H1 (cell line): Measurements from ENCODE around the gene UBD. TPM values are rescaled to one million over a fixed set of nuclear protein-coding genes. Genes with fewer than 3 reads are reported as not detected.
A peak's percentile ranks its signal among the peaks of the same experiment; 100 is the strongest.

ENCODE experiments used
- CTCF ChIA-PET: fragments of 300-600 bp; sonication (Branson Sonifier 250); formaldehyde crosslinking; loops from one replicate; lab custom pipeline; 2021; ENCODE audit not compliant: partially characterized antibody; lab: Charles Lee
- POLR2A ChIA-PET: fragments of 300-600 bp; sonication (Branson Sonifier 250); formaldehyde crosslinking; loops from one replicate; lab custom pipeline; 2021; ENCODE audit warnings: inconsistent platforms; ENCODE audit not compliant: partially characterized antibody; lab: Charles Lee
- DNase-seq, 2 experiments: peaks; one replicate each; pipeline versions ENCODE4 v3.0.0 to v3.0.0-alpha.2; 2010 to 2022; ENCODE audit warnings: low spot score in 2 of 2, low read depth in 1 of 2, mixed read lengths in 1 of 2
- FAIRE-seq: peaks from 2 replicates; lab custom pipeline; 2011; peaks lifted over from hg19 to GRCh38; lab: Jason Lieb, UNC
- H2AFZ ChIP-seq: 2 replicates; pipeline ENCODE4 v1.8.1; 2012; ENCODE audit warnings: low read length, inconsistent platforms
- H2AK5ac ChIP-seq: 2 replicates; pipeline ENCODE4 v1.6.1; 2013; ENCODE audit warnings: low read depth, low read length
- H2BK120ac ChIP-seq: replicated peaks from 2 replicates; pipeline ENCODE3; 2013; ENCODE audit warnings: low read depth, low read length, inconsistent platforms
- H2BK12ac ChIP-seq: 2 replicates; pipeline ENCODE4 v1.6.1; 2013; ENCODE audit warnings: low read depth, low read length
- H2BK15ac ChIP-seq: 2 replicates; pipeline ENCODE4 v1.6.1; 2013; ENCODE audit warnings: low read length
- H2BK20ac ChIP-seq: 2 replicates; pipeline ENCODE4 v1.6.1; 2013; ENCODE audit warnings: low read length
- H2BK5ac ChIP-seq: 2 replicates; pipeline ENCODE4 v1.6.1; 2013; ENCODE audit warnings: low read depth, low read length
- H3K14ac ChIP-seq: 2 replicates; pipeline ENCODE4 v1.6.1; 2013; ENCODE audit warnings: inconsistent platforms; ENCODE audit not compliant: insufficient read length
- H3K18ac ChIP-seq: 2 replicates; pipeline ENCODE4 v1.6.1; 2013; ENCODE audit warnings: low read length; ENCODE audit errors: extremely low read depth
- H3K23ac ChIP-seq: 2 replicates; pipeline ENCODE4 v1.6.1; 2013; ENCODE audit warnings: inconsistent platforms; ENCODE audit not compliant: insufficient read length
- H3K23me2 ChIP-seq: 2 replicates; pipeline ENCODE4 v1.6.1; 2013; ENCODE audit warnings: low read depth, low read length
- H3K27ac ChIP-seq: 2 replicates; pipeline ENCODE4 v1.6.1; 2011; ENCODE audit warnings: low read depth, low read length, inconsistent platforms
- H3K27me3 ChIP-seq, 4 experiments: replicated peaks in 1 of 4; 1 replicate in 1 of 4; 2 replicates in 3 of 4; pipeline versions ENCODE4 v1.6.1 to v1.8.1; 2011 to 2013; ENCODE audit warnings: low read length in 3 of 4, mild to moderate bottlenecking in 3 of 4, inconsistent platforms in 2 of 4, mixed read lengths in 2 of 4, moderate library complexity in 1 of 4; ENCODE audit not compliant: control insufficient read depth in 3 of 4, insufficient read depth in 3 of 4; ENCODE audit errors: extremely low read depth in 1 of 4
- H3K36me3 ChIP-seq, 4 experiments: 2 replicates each; pipeline versions ENCODE4 v1.6.1 to v1.8.1; 2011 to 2013; ENCODE audit warnings: mild to moderate bottlenecking in 4 of 4, low read length in 3 of 4, moderate library complexity in 2 of 4, control low read depth in 1 of 4, inconsistent platforms in 1 of 4; ENCODE audit not compliant: insufficient read depth in 4 of 4, control insufficient read depth in 2 of 4
- H3K4ac ChIP-seq: replicated peaks from 2 replicates; pipeline ENCODE3; 2013; ENCODE audit warnings: low read length, low read depth, mixed read lengths, inconsistent platforms; ENCODE audit not compliant: insufficient read length
- H3K4me1 ChIP-seq, 4 experiments: replicated peaks in 1 of 4; 1 replicate in 1 of 4; 2 replicates in 3 of 4; pipeline versions ENCODE4 v1.6.1 to v1.8.1; 2011 to 2013; ENCODE audit warnings: low read length in 3 of 4, inconsistent platforms in 2 of 4, mixed read lengths in 1 of 4; ENCODE audit not compliant: insufficient read depth in 4 of 4, control insufficient read depth in 3 of 4
- H3K4me2 ChIP-seq, 2 experiments: 2 replicates each; pipeline versions ENCODE4 v1.6.1 to v1.8.1; 2011 to 2013; ENCODE audit warnings: low read depth in 2 of 2, low read length in 2 of 2, control low read depth in 1 of 2, inconsistent platforms in 1 of 2, mild to moderate bottlenecking in 1 of 2; ENCODE audit not compliant: insufficient read depth in 1 of 2
- H3K4me3 ChIP-seq, 4 experiments: fragments of 200-600, 300-600 bp in 1 of 4; sonication (generic), shearing (Covaris generic), sonication (Bioruptor Twin) in 1 of 4; 2 replicates each; pipeline versions ENCODE4 v1.5.1 to v1.8.1; 2011 to 2016; ENCODE audit warnings: low read length in 4 of 4, low read depth in 3 of 4, control low read depth in 2 of 4, inconsistent platforms in 2 of 4, mild to moderate bottlenecking in 2 of 4, mixed read lengths in 1 of 4, moderate library complexity in 1 of 4; ENCODE audit not compliant: insufficient read depth in 2 of 4; ENCODE audit errors: extremely low read depth in 1 of 4
- H3K56ac ChIP-seq: replicated peaks from 2 replicates; pipeline ENCODE3; 2013; ENCODE audit warnings: low read depth, mild to moderate bottlenecking, mixed read lengths, low read length, inconsistent platforms; ENCODE audit not compliant: insufficient read length
- H3K79me1 ChIP-seq: 2 replicates; pipeline ENCODE4 v1.6.1; 2013; ENCODE audit warnings: low read depth, low read length, control low read depth
- H3K79me2 ChIP-seq, 2 experiments: 2 replicates each; pipeline versions ENCODE4 v1.6.1 to v1.8.1; 2012 to 2013; ENCODE audit warnings: low read length in 2 of 2, mild to moderate bottlenecking in 2 of 2, inconsistent platforms in 1 of 2; ENCODE audit not compliant: insufficient read depth in 2 of 2, control insufficient read depth in 1 of 2
- H3K9ac ChIP-seq, 4 experiments: replicated peaks in 1 of 4; 1 replicate in 1 of 4; 2 replicates in 3 of 4; pipeline versions ENCODE4 v1.6.1 to v1.8.1; 2011 to 2013; ENCODE audit warnings: low read depth in 3 of 4, low read length in 3 of 4, control low read depth in 2 of 4, mild to moderate bottlenecking in 2 of 4, moderate library complexity in 2 of 4, inconsistent platforms in 1 of 4; ENCODE audit errors: extremely low read depth in 1 of 4
- H3K9me3 ChIP-seq, 2 experiments: 2 replicates each; pipeline versions ENCODE4 v1.6.1 to v1.8.1; 2012 to 2013; ENCODE audit warnings: mild to moderate bottlenecking in 2 of 2, moderate library complexity in 2 of 2, control low read depth in 1 of 2, inconsistent platforms in 1 of 2, low read depth in 1 of 2, low read length in 1 of 2, mixed read lengths in 1 of 2; ENCODE audit not compliant: insufficient read depth in 2 of 2
- H4K20me1 ChIP-seq, 2 experiments: replicated peaks in 1 of 2; 2 replicates each; pipeline versions ENCODE3 to v1.8.1; 2011 to 2013; ENCODE audit warnings: inconsistent platforms in 2 of 2, low read length in 2 of 2, mild to moderate bottlenecking in 1 of 2; ENCODE audit not compliant: insufficient read depth in 2 of 2, control insufficient read depth in 1 of 2
- H4K5ac ChIP-seq: 2 replicates; pipeline ENCODE4 v1.6.1; 2013; ENCODE audit warnings: low read length, low read depth, mixed read lengths, inconsistent platforms; ENCODE audit not compliant: insufficient read length
- H4K8ac ChIP-seq: 2 replicates; pipeline ENCODE4 v1.8.0; 2013; ENCODE audit warnings: mild to moderate bottlenecking, moderate library complexity, low read length, inconsistent platforms; ENCODE audit not compliant: insufficient read depth; ENCODE audit errors: extremely low read depth
- H4K91ac ChIP-seq: replicated peaks from 2 replicates; pipeline ENCODE3; 2013; ENCODE audit warnings: low read length, mixed read lengths, inconsistent platforms; ENCODE audit not compliant: insufficient read length
- ASH2L ChIP-seq: fragments of 200-600, 300-600 bp; sonication (generic); IDR thresholded peaks from one replicate; pipeline ENCODE4 v1.7.1; 2017; ENCODE audit warnings: low read length
- ATF2 ChIP-seq: IDR thresholded peaks from 2 replicates; pipeline ENCODE4 v1.6.1; 2012; ENCODE audit warnings: low read length, inconsistent platforms
- BRCA1 ChIP-seq: IDR thresholded peaks from 2 replicates; pipeline ENCODE4 v1.6.1; 2012; ENCODE audit warnings: low read depth, low read length, improper control_type of control experiment
- CHD1 ChIP-seq: IDR thresholded peaks from 2 replicates; pipeline ENCODE4 v1.6.1; 2012; ENCODE audit warnings: low read depth, low read length, improper control_type of control experiment
- CREB1 ChIP-seq: IDR thresholded peaks from 2 replicates; pipeline ENCODE4 v1.6.1; 2012; ENCODE audit warnings: inconsistent platforms
- EP300 ChIP-seq, 2 experiments: IDR thresholded peaks; 1 replicate in 1 of 2; 2 replicates in 1 of 2; pipeline ENCODE4 v1.6.1; 2011 to 2012; ENCODE audit warnings: low read depth in 2 of 2, low read length in 2 of 2, mild to moderate bottlenecking in 2 of 2, borderline replicate concordance in 1 of 2, inconsistent platforms in 1 of 2, moderate library complexity in 1 of 2
- POLR2AphosphoS5 ChIP-seq: IDR thresholded peaks from 2 replicates; pipeline ENCODE4 v1.6.1; 2011; ENCODE audit warnings: low read depth, low read length
- RBBP5 ChIP-seq: IDR thresholded peaks from 2 replicates; pipeline ENCODE4 v1.7.1; 2012; ENCODE audit warnings: low read depth, mild to moderate bottlenecking, inconsistent platforms, low read length, moderate library complexity, borderline replicate concordance
- RXRA ChIP-seq: IDR thresholded peaks from 2 replicates; pipeline ENCODE4 v1.6.1; 2011; ENCODE audit warnings: low read depth, mild to moderate bottlenecking, low read length, moderate library complexity; ENCODE audit not compliant: insufficient read depth
- SP2 ChIP-seq: IDR thresholded peaks from 2 replicates; pipeline ENCODE4 v1.6.1; 2012; ENCODE audit warnings: mild to moderate bottlenecking, low read length, inconsistent platforms
- TBP ChIP-seq: IDR thresholded peaks from 2 replicates; pipeline ENCODE4 v1.6.1; 2011; ENCODE audit warnings: low read depth, low read length, improper control_type of control experiment
- WGBS, 2 experiments: shearing (Covaris generic) in 1 of 2; methylation state at CpG; one replicate each; pipeline versions ENCODE4 v1.1.6 to v1.1.7; 2013 to 2015; ENCODE audit warnings: low lambda C conversion rate in 2 of 2, mixed read lengths in 2 of 2, inconsistent platforms in 1 of 2, low coverage in 1 of 2, missing lambda C conversion rate in 1 of 2; ENCODE audit not compliant: insufficient replicate concordance in 2 of 2, insufficient coverage in 1 of 2, insufficient read length in 1 of 2; ENCODE audit errors: extremely low coverage in 1 of 2, missing lambda C conversion rate in 1 of 2; 5-methylcytosine and 5-hydroxymethylcytosine counted together
- polyA plus RNA-seq, 7 experiments: library from polyadenylated mRNA; depleted of rRNA in 3 of 7; stranded (reverse) in 5 of 7; unstranded in 2 of 7; fragments of >200 nt in 5 of 7; fragments of 200-250 nt in 2 of 7; gene quantifications; 1 replicate in 5 of 7; 2 replicates in 1 of 7; 4 replicates in 1 of 7; pipeline versions ENCODE4 v1.2.1 to v1.2.3, GENCODE V29; 2011 to 2013; ENCODE audit warnings: missing spikeins in 2 of 7, mixed read lengths in 2 of 7
- total RNA-seq: library from RNA; stranded (reverse); fragmentation: NEBNext Ultra II Directional; extraction: Animal tissue kit (Norgen Biotek cat#: 25700); gene quantifications from 2 replicates; pipeline ENCODE4 v1.2.1, GENCODE V29; 2021
- TF ChIP-seq, protein P1 (sequence below): IDR thresholded peaks from 2 replicates; pipeline ENCODE4 v1.6.1; 2011; ENCODE audit warnings: low read depth, mild to moderate bottlenecking, low read length; ENCODE audit not compliant: insufficient read depth

The UBD gene
- total and polyA plus RNA-seq, 2 of the 8 experiments (the other 6 are each of a cell fraction or from before 2014, with no cell fraction given), result 0.23 TPM; not detected in 1

GRCh38 chr6:29590218-29590808 lies 30.8 kb upstream of the UBD start:
- Histone ChIP-seq H4K8ac (no peak overlapping the region), H4K5ac (no peak overlapping the region), H4K20me1 (no peaks in the 10 kb centered on the region), H3K36me3 (no peaks in the 10 kb centered on the region), H3K79me1 (no peaks in the 10 kb centered on the region), H3K4me3 (no peak overlapping the region), H3K56ac (no peak overlapping the region), H3K4ac (no peak overlapping the region), H3K4me1 (no peaks in the 10 kb centered on the region; a peak in 1 of 7 replicates), H3K79me2 (no peaks in the 10 kb centered on the region), H3K27ac (no peak overlapping the region), H3K14ac (no peak overlapping the region), H3K23me2 (no peaks in the 10 kb centered on the region), H3K9ac (no peak overlapping the region), H3K9me3 (no peaks in the 10 kb centered on the region), H2BK120ac (no peak overlapping the region), H2AK5ac (no peak overlapping the region), H2BK5ac (no peak overlapping the region), H4K91ac (no peak overlapping the region), H2BK15ac (no peak overlapping the region), H3K27me3 (no peaks in the 10 kb centered on the region), H3K4me2 (no peak overlapping the region), H2AFZ (no peak overlapping the region), H3K23ac (no peak overlapping the region), H2BK12ac (no peak overlapping the region), H2BK20ac (no peak overlapping the region), H3K18ac (no peak overlapping the region)
- POLR2A ChIA-PET, result interaction anchor here (1.7 to 3.5 kb wide), 2 partner anchors 8 to 155 kb away, joined by 3 to 20 read pairs; no protein-coding TSS in a partner anchor
- FAIRE-seq (no peak), DNase-seq (peak in 1 of 2 experiments; percentile 4)
- WGBS, 2 experiments, result 81% methylated on average over 4 of the region's 4 CpGs; no CpG with 5 or more reads in 1 of the 2 experiments
- CTCF ChIA-PET, result interaction anchor here (0.6 to 7.2 kb wide), 25 partner anchors 8 to 517 kb away, joined by 3 to 53 read pairs (median 5); partner anchors contain the start of genes OR12D1, OR12D3, OR5V1 and UBD
- TF ChIP-seq EP300 (IDR thresholded peaks at IDR 0.05; ENCODE audit: borderline replicate concordance in 1 of 2, low read depth in 2 of 2, low read length in 2 of 2) (no peak), ATF2 (no peak), CREB1 (no peak), RXRA (no peak), BRCA1 (no peak), POLR2AphosphoS5 (no peak), RBBP5 (no peak), SP2 (no peak), TBP (no peak), CHD1 (no peak), ASH2L (no peak)
- TF ChIP-seq, protein P1, sequence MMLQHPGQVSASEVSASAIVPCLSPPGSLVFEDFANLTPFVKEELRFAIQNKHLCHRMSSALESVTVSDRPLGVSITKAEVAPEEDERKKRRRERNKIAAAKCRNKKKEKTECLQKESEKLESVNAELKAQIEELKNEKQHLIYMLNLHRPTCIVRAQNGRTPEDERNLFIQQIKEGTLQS, result no peak
